ENCODE results near the gene MZB1. TPM values are rescaled to one million over a fixed set of nuclear protein-coding genes. Genes with fewer than 3 reads are reported as not detected.

MZB1 gene
- polyA plus RNA-seq, 1 of the 3 experiments (the other 2 are of a cell fraction) = not detected

- Histone ChIP-seq H3K4me1 (ENCODE audit: control insufficient read depth in 1 of 2, insufficient read depth in 2 of 2, low read depth in 1 of 2, low read length in 1 of 2) (peaks cover 0 to 5% of the 10 kb centered on the region in 2 experiments; a peak in 2 of 4 replicates), H3K9ac (peak overlapping the region; percentile 48; the same call in 1 of the 2 replicates), H3K36me3 (replicated peaks in 1 of 2; ENCODE audit: control insufficient read depth in 1 of 2, insufficient read depth in 2 of 2, low read length in 1 of 2) (peaks cover 0 to 7% of the 10 kb centered on the region in 2 experiments), H3K27me3 (ENCODE audit: insufficient read depth) (no peaks in the 10 kb centered on the region), H3K79me2 (ENCODE audit: insufficient read depth) (peaks cover 43% of the 10 kb centered on the region), H3K4me3 (ENCODE audit: low read depth in 2 of 2, low read length in 1 of 2) (peak overlapping the region; percentile 93 to 96), H4K20me1 (ENCODE audit: insufficient read depth) (peaks cover 39% of the 10 kb centered on the region), H3K9me3 (no peaks in the 10 kb centered on the region), H3K9me2 (no peaks in the 10 kb centered on the region), H3K27ac (ENCODE audit: low read depth in 2 of 2, low read length in 1 of 2) (peak overlapping the region in 1 of 2 experiments; percentile 99; a peak in 2 of 4 replicates), H3F3A (replicated peaks; ENCODE audit: insufficient read depth) (peaks cover 30% of the 10 kb centered on the region), H2AFZ (ENCODE audit: low read depth) (peak overlapping the region; percentile 51; the same call in 1 of the 2 replicates), H3K4me2 (peak overlapping the region; percentile 97)
- no peak for TF ChIP-seq NFIC (IDR thresholded peaks at IDR 0.05; ENCODE audit: borderline replicate concordance)
- no peak for TF ChIP-seq CTCF (IDR thresholded peaks at IDR 0.05)
- no peak for TF ChIP-seq RAD21 (IDR thresholded peaks at IDR 0.05; ENCODE audit: low read length)
- no peak for TF ChIP-seq EP300 (IDR thresholded peaks at IDR 0.05; ENCODE audit: borderline replicate concordance in 1 of 2, low read depth in 1 of 2, low read length in 1 of 2)
- no peak for TF ChIP-seq IRF3 (IDR thresholded peaks at IDR 0.05; ENCODE audit: low read depth, low read length)
- TF ChIP-seq FOSL2 (IDR thresholded peaks at IDR 0.05; ENCODE audit: borderline replicate concordance, low read depth) = no peak
- no peak for TF ChIP-seq FOXM1 (IDR thresholded peaks at IDR 0.05; ENCODE audit: low read depth)
- ChIA-PET POLR2A (interaction anchor here (0.7 to 1.8 kb wide), 7 partner anchors 39 to 1163 kb away, joined by 3 to 34 read pairs (median 3); partner anchors contain the start of genes HSPA9 and MATR3), CTCF (interaction anchor here (0.8 to 2.1 kb wide), 11 partner anchors 9 to 762 kb away, joined by 3 to 14 read pairs (median 4); partner anchors contain the start of gene MATR3)
- DNase-seq = no peak
- 6% methylated on average over 15 of the region's 17 CpGs for WGBS (ENCODE audit: low lambda C conversion rate)
These were observed 48.5 kb downstream of the MZB1 start for GRCh38 chr5:139341187-139341688.

GRCh38 chr5:139340051-139340450, 49.7 kb downstream of the MZB1 start:
- Histone ChIP-seq H3K27me3 (ENCODE audit: insufficient read depth) (no peaks in the 10 kb centered on the region), H3F3A (replicated peaks; ENCODE audit: insufficient read depth) (peaks cover 35% of the 10 kb centered on the region), H3K79me2 (ENCODE audit: insufficient read depth) (peaks cover 31% of the 10 kb centered on the region), H3K9me2 (no peaks in the 10 kb centered on the region), H3K9me3 (no peaks in the 10 kb centered on the region), H3K4me1 (ENCODE audit: control insufficient read depth in 1 of 2, insufficient read depth in 2 of 2, low read depth in 1 of 2, low read length in 1 of 2) (peaks cover 0 to 5% of the 10 kb centered on the region in 2 experiments; a peak in 2 of 4 replicates), H3K27ac (ENCODE audit: low read depth in 2 of 2, low read length in 1 of 2) (no peak overlapping the region), H3K4me3 (ENCODE audit: low read depth in 2 of 2, low read length in 1 of 2) (no peak overlapping the region), H3K36me3 (replicated peaks in 1 of 2; ENCODE audit: control insufficient read depth in 1 of 2, insufficient read depth in 2 of 2, low read length in 1 of 2) (peaks cover 0 to 2% of the 10 kb centered on the region in 2 experiments), H3K9ac (no peak overlapping the region), H2AFZ (ENCODE audit: low read depth) (no peak overlapping the region), H3K4me2 (no peak overlapping the region), H4K20me1 (ENCODE audit: insufficient read depth) (peaks cover 28% of the 10 kb centered on the region)
- WGBS (ENCODE audit: low lambda C conversion rate) = 100% methylated on average over 2 of the region's 2 CpGs
- TF ChIP-seq EP300 (IDR thresholded peaks at IDR 0.05; ENCODE audit: borderline replicate concordance in 1 of 2, low read depth in 1 of 2, low read length in 1 of 2) = no peak
- TF ChIP-seq RXRA (IDR thresholded peaks at IDR 0.05; ENCODE audit: borderline replicate concordance, low read depth) = no peak
- no peak for TF ChIP-seq JUND (IDR thresholded peaks at IDR 0.05)
- TF ChIP-seq PBX3 (IDR thresholded peaks at IDR 0.05) = no peak
- TF ChIP-seq CHD2 (IDR thresholded peaks at IDR 0.05; ENCODE audit: low read length, partially characterized antibody) = no peak
- TF ChIP-seq YY1 (IDR thresholded peaks at IDR 0.05; ENCODE audit: low read depth) = no peak
- DNase-seq = no peak
- ChIA-PET POLR2A (no interaction called here), CTCF (no interaction called here)

Other genes starting within 250 kb of the MZB1 start
- 25.9 and 26.2 TPM in 2 replicates for gene SIL1, start 191.5 kb downstream of the MZB1 start, polyA plus RNA-seq (2012; rRNA removed)
- 40.4 and 63.6 TPM in 2 replicates for gene MATR3, start 96.2 kb downstream of the MZB1 start, polyA plus RNA-seq (2012; rRNA removed)
- gene PAIP2, start 48.1 kb downstream of the MZB1 start, polyA plus RNA-seq (2012; rRNA removed) = 52.9 and 73.2 TPM in 2 replicates
- not detected in 2 replicates for gene SLC23A1, start 6.6 kb downstream of the MZB1 start, polyA plus RNA-seq (2012; rRNA removed)
- gene PROB1, start 5.2 kb upstream of the MZB1 start, polyA plus RNA-seq (2012; rRNA removed) = 0.44 and 0.62 TPM in 2 replicates
- 7.6 and 10.8 TPM in 2 replicates for gene SPATA24, start 14.2 kb upstream of the MZB1 start, polyA plus RNA-seq (2012; rRNA removed)
- 7.4 and 10.3 TPM in 2 replicates for gene DNAJC18, start 49.6 kb upstream of the MZB1 start, polyA plus RNA-seq (2012; rRNA removed)
- 10.9 and 13.5 TPM in 2 replicates for gene ECSCR, start 72.8 kb upstream of the MZB1 start, polyA plus RNA-seq (2012; rRNA removed)
- not detected in 2 replicates for gene SMIM33, start 81.1 kb upstream of the MZB1 start, polyA plus RNA-seq (2012; rRNA removed)
- gene STING1, start 92.8 kb upstream of the MZB1 start, polyA plus RNA-seq (2012; rRNA removed) = 98.4 and 119 TPM in 2 replicates
- gene UBE2D2, start 171.4 kb upstream of the MZB1 start, polyA plus RNA-seq (2012; rRNA removed) = 22.8 and 24.5 TPM in 2 replicates

All from SK-N-SH (cell line).